ENCODE measurements around the gene MAGI3.

Gene MAGI3

GRCh38 chr1:113389359-113389952 is 859 bp upstream of the MAGI3 start:
- Histone ChIP-seq H3K36me3 (replicated peaks; ENCODE audit: low read depth, low read length) (no peaks in the 10 kb centered on the region), H3K27me3 (ENCODE audit: low read depth, low read length) (peaks cover 16% of the 10 kb centered on the region; the same call in 1 of the 2 replicates), H3K79me2 (ENCODE audit: low read length) (no peaks in the 10 kb centered on the region), H3K4me2 (ENCODE audit: low read length) (peak overlapping the region; percentile 90), H3K4me1 (ENCODE audit: low read length) (peaks cover 8% of the 10 kb centered on the region), H3K9ac (ENCODE audit: low read length) (peak overlapping the region; percentile 79), H4K20me1 (ENCODE audit: insufficient read depth, low read length) (peaks cover 9% of the 10 kb centered on the region; the same call in 1 of the 2 replicates), H3K27ac (ENCODE audit: low read length) (no peak overlapping the region), H3K9me3 (ENCODE audit: insufficient read depth, low read length) (no peaks in the 10 kb centered on the region), H2AFZ (ENCODE audit: low read depth, low read length) (peak overlapping the region; percentile 86), H3K4me3 (ENCODE audit: low read length) (peak overlapping the region; percentile 98)
- TF ChIP-seq CTCF (IDR thresholded peaks at IDR 0.05; ENCODE audit: low read depth, low read length), result no peak
- no peak for TF ChIP-seq EZH2phosphoT487 (IDR thresholded peaks at IDR 0.05; ENCODE audit: low read depth)

- Histone ChIP-seq H3K9ac (ENCODE audit: low read length) (peak overlapping the region; percentile 93), H3K4me3 (ENCODE audit: low read length) (peak overlapping the region; percentile 98), H4K20me1 (ENCODE audit: insufficient read depth, low read length) (peaks cover 9% of the 10 kb centered on the region; the same call in 1 of the 2 replicates), H3K79me2 (ENCODE audit: low read length) (no peaks in the 10 kb centered on the region), H2AFZ (ENCODE audit: low read depth, low read length) (peak overlapping the region; percentile 95), H3K9me3 (ENCODE audit: insufficient read depth, low read length) (no peaks in the 10 kb centered on the region), H3K4me1 (ENCODE audit: low read length) (peaks cover 8% of the 10 kb centered on the region), H3K27ac (ENCODE audit: low read length) (no peak overlapping the region), H3K36me3 (replicated peaks; ENCODE audit: low read depth, low read length) (no peaks in the 10 kb centered on the region), H3K4me2 (ENCODE audit: low read length) (peak overlapping the region; percentile 97), H3K27me3 (ENCODE audit: low read depth, low read length) (peaks cover 16% of the 10 kb centered on the region; the same call in 1 of the 2 replicates)
- TF ChIP-seq CTCF (IDR thresholded peaks at IDR 0.05; ENCODE audit: low read depth, low read length) (no peak), EZH2phosphoT487 (IDR thresholded peaks at IDR 0.05; ENCODE audit: low read depth) (no peak)
Measured at GRCh38 chr1:113390871-113391648, 745 bp downstream of the MAGI3 start.

GRCh38 chr1:113391649-113392271 is 1.4 kb downstream of the MAGI3 start:
- H3K27me3 ChIP-seq (ENCODE audit: low read depth, low read length), result peaks cover 16% of the 10 kb centered on the region; the same call in 1 of the 2 replicates
- no peaks in the 10 kb centered on the region for H3K9me3 ChIP-seq (ENCODE audit: insufficient read depth, low read length)
- H3K4me2 ChIP-seq (ENCODE audit: low read length), result peak overlapping the region; percentile 97
- H3K27ac ChIP-seq (ENCODE audit: low read length), result no peak overlapping the region
- no peaks in the 10 kb centered on the region for H3K79me2 ChIP-seq (ENCODE audit: low read length)
- no peak overlapping the region for H2AFZ ChIP-seq (ENCODE audit: low read depth, low read length)
- peak overlapping the region; percentile 98 for H3K4me3 ChIP-seq (ENCODE audit: low read length)
- TF ChIP-seq CTCF (IDR thresholded peaks at IDR 0.05; ENCODE audit: low read depth, low read length) (no peak), EZH2phosphoT487 (IDR thresholded peaks at IDR 0.05; ENCODE audit: low read depth) (no peak)
- peaks cover 8% of the 10 kb centered on the region for H3K4me1 ChIP-seq (ENCODE audit: low read length)
- no peaks in the 10 kb centered on the region for H3K36me3 ChIP-seq (replicated peaks; ENCODE audit: low read depth, low read length)
- H3K9ac ChIP-seq (ENCODE audit: low read length), result peak overlapping the region; percentile 93
- peaks cover 9% of the 10 kb centered on the region; the same call in 1 of the 2 replicates for H4K20me1 ChIP-seq (ENCODE audit: insufficient read depth, low read length)

Measured in OCI-LY3 (cell line).